Hematopoietic multipotent progenitor cell (in vitro differentiated cells): Measurements from ENCODE around the gene ADSS1. TPM values are rescaled to one million over a fixed set of nuclear protein-coding genes. Genes with fewer than 3 reads are reported as not detected.
"Not testable (repeated sequence)": the region's sequence is repeated elsewhere in the genome, so short reads cannot be mapped to it uniquely, and the experiment has no call there.

Experiments
- DNase-seq, 3 donors: peaks; one replicate each; pipeline ENCODE4 v3.0.0-alpha.2; 2011 to 2015; ENCODE audit warnings: low read depth in 2 of 3, low spot score in 2 of 3
- total RNA-seq: library from RNA; depleted of rRNA; stranded (reverse); fragments of >200 nt; gene quantifications from one replicate; pipeline ENCODE4 v1.2.3, GENCODE V29; 2012

Gene ADSS1
- total RNA-seq, 1 donor, result 3.8 TPM

DNA sequence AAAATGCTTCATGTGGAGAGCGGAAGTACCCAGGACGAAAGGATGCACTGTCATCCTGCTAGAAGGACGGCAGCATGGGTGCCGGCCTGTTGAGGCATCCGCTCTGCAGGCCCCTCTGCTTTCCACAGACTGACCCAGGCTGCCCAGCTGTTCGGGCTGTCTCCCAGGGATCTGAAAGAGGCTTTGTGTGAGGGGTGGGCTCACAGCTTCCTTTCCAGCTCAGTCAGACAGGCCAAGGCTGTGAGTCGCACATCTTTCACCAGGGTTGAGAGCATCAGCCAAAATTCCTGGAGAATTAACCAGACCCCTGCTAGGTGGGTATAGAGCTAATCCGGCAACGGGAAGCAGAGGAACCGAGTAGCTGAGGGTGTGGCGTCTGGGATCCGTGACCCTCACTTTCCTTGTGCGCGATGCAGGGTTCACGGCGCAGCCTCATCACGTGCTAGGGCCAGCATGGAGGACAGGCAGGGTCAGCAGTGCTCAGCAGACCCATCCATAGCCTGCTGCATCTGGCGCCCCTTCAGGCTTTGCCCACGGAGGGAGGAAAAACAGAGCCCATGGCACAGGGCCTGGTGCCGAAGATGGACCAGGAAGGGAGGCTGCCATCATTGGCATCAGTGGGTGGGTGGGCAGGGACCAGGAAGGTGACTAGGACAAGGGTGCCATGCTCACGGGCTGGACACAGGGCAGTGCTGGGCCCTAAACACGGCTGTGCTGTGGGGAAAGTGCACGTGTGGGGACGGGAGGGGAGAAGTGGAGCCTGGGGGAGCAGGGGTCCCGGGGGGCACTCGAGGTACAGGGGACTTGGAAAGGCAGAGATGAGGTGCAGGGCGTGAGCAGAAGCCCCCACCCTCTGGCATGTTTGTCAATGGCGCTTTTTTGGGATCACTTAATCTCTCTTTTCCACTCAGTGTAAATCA is 19.7 kb downstream of the ADSS1 start:
- no peak for DNase-seq

DNA sequence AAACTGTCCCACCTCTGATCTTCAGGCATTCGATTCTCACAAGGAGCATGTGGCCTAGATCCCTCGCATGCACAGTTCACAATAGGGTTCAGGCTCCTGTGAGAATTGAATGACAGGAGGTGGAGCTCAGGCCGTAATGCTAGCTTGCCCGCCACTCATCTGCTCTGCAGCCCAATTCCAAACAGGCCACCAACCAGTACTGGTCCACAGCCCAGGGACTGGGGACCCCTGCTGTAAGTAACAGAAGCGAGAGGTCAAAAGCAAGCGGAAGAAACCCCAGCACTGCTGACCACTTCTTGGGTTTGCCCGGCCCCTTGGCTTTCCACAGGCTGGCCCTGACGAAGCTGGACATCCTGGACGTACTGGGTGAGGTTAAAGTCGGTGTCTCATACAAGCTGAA is 20.5 kb downstream of the ADSS1 start:
- no peak for DNase-seq

- DNase-seq, result no peak
These were observed 21.4 kb downstream of the ADSS1 start for GRCh38 chr14:104745431-104745830.

DNA sequence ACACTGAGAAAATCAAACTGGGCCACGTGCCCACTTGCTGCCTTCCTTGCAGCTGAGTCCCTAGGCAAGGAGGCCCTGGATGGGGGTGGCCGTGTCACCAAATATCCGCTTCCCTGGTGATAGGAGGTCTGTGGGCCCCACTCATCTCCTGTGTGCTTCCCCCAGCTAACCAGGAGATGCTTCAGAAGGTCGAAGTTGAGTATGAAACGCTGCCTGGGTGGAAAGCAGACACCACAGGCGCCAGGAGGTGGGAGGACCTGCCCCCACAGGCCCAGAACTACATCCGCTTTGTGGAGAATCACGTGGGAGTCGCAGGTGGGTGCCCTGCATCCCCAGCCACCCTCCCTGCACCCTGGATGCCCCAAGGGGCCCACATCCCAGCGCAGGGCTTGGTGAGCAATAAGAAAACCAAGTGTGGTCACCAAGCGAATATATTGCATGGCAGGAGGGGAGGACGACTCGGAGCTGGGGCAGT is 22.1 kb downstream of the ADSS1 start:
- DNase-seq, result no peak

DNA sequence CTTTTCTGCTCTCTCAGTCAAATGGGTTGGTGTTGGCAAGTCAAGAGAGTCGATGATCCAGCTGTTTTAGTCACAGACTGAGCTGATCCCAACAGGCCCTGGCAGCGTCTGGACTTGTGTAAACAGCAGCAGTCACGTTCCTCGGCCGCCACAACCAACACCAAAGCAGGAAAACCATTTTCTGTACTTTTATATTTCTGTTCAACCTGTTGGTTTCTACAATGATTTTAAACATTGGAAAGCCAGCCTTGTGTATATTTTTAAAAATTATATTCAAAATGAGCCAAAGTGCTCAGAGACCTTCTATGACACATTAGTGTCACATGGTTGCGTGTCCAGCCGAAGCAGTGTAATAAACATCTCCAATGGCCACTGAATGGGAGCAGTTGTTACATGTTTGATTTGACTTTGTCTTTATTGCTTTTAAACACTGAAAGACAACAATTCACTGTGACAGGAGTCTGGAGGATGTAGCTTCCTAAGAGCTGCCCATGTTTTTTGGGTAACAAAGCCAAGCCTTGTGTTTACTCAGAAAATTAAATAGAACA is 23.0 kb downstream of the ADSS1 start:
- no peak for DNase-seq

DNA sequence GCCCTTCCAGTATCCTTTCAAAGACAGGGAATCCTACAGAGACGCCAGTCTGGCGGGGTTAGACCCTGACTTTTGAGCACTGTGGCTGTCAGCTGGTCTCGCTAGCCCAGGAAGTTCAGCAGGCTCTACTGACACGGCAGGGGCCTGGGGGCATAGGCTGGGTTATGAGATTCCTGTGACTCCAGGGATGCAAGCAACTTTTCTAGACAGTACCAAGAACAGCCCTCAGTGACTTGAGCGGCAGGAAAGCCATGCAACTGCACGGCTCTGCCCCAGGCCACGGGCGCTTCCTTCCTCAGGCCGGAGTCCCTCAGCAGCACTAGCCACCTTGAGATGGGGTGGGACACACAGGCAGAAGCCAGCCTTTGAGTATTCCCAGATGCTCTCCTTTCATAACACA is 23.8 kb downstream of the ADSS1 start:
- no peak for DNase-seq

GRCh38 chr14:104749111-104749649 is 25.2 kb downstream of the ADSS1 start:
- no peak for DNase-seq

DNA sequence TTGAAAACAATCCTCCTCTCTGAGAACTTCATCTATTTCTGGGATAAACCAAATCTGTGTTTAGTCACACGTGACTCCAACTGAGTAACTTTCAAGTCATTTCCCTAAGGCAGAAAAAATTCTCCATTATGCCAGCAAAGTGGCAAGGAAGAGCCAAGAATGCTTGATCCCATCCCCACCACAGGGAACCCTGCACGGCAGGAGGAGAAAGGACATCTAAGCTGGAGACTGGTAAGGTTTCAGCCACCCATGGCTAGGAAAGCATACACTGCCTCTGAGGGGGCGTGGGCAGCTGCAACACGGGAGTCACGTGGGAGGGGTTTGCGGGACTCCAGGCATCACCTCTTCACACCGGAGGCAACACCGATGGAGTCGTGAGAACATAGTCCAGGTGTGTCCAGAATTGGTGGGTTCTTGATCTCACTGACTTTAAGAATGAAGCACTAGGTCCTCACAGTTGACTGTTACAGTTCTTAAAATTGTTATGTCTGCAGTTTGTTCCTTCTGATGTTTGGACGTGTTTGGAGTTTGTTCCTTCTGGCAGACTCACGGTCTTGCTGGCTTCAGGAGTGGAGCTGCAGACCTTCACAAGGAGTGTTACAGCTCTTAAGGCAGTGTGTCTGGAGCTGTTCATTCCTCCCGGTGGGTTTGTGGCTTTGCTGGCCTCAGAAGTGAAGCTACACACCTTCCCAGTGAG is 26.2 kb downstream of the ADSS1 start:
- DNase-seq, result no peak

- DNase-seq, result not testable (repeated sequence)
These were observed 26.7 kb downstream of the ADSS1 start for GRCh38 chr14:104750753-104751057.

- DNase-seq, result no peak
These were observed 27.8 kb downstream of the ADSS1 start for GRCh38 chr14:104751539-104752422.

DNA sequence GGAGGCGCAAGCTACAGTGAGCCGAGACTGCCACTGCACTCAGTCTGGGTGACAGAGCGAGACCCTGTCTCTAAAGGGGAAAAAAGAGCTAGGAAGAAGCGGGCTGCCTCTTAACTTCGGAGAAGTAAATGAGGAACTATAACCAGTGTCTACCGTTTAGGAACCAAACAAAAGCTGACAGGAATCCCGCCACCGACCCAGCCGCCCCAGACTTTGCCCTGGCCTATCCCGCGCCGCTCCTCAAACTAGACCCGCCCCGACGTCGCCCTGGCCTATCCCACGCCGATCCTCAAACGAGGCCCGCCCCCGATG is 28.4 kb downstream of the ADSS1 start:
- no peak for DNase-seq

GRCh38 chr14:104752735-104753527 is 28.9 kb downstream of the ADSS1 start, which contains the start of gene SIVA1:
Gene SIVA1 (plus strand): TSS chr14:104753147. CDS start chr14:104753202, 55 bp downstream.
- peak; percentile 98 to 100 (median 100) for DNase-seq

GRCh38 chr14:104753528-104754212 is 29.6 kb downstream of the ADSS1 start:
- DNase-seq, result no peak

DNA sequence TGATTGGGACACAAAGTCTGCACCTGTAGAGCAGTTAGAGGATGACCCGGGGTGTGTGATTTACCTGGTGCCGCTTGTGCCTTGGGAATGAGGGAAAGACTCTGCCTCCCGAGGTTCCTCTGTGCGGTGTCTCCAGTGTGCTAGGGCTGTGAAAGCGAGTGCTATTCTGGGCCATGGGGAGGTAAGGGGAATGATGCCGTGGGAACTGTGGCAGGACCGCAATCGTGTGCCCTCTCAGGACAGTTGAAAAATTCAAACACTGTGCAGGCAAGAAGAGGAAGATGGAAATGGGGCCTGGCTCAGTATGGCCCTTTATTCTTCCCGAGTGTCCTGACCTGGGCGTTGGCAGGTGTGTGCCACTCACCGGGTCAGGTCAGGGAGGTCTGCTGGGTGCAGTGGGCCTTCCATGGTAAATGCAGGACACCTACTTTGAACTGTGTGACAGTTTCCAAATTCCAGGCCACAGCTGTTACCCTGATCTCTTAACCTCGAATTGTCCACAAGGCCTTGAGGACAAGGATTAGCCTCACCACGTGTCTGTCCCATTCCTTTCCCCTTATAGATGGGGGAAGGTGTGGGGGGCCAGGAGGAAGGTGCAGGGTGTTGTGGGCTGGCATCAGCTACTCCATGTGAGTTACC is 30.3 kb downstream of the ADSS1 start:
- DNase-seq, result no peak

DNA sequence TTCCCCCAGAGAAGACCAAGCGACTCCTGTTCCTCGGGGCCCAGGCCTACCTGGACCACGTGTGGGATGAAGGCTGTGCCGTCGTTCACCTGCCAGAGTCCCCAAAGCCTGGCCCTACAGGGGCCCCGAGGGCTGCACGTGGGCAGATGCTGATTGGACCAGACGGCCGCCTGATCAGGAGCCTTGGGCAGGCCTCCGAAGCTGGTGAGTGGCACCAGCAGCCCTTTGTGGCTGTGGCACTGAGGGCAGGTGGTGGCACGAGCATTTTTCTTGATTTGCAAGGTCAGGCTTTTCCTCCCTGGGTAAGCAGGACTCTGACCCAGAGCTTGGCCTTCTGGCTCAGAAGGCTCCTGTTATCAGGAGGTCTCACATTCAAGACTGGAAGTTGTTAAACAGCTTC is 31.6 kb downstream of the ADSS1 start:
- DNase-seq, result no peak

DNA sequence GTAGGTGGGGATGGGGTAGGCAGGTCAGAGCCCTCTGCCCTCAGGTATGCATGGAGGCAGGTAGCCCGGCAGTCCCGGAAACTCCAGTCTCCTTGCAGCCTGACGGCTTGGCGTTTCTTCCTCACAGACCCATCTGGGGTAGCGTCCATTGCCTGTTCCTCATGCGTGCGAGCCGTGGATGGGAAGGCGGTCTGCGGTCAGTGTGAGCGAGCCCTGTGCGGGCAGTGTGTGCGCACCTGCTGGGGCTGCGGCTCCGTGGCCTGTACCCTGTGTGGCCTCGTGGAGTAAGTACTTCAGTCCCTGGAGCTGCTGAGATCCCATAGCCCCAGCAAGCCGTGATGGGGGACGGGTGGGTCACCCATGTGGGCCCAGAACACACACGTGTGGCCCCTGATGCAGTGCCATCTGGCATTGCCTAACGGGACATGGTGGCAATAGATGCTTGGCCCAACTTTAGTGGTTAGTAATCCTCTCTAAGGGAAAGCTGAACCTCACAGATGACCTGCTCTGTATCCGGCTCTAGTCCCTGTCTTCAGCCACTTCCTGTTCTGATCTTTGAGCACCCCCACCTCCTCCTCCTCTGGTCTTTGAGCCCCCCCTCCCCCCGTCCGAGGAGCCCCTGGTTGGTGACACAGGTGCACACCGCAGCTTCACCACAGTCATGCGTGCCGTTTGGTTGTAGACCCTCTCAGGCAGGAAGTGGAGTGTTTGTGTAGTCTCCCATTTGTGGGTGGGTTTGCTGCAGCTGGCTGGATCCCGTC is 32.6 kb downstream of the ADSS1 start:
- DNase-seq, result no peak

- DNase-seq, result no peak
These were observed 33.2 kb downstream of the ADSS1 start for GRCh38 chr14:104757238-104757585.
